Breast epithelium (tissue), 3 donors: ENCODE data around the gene BATF2.

Source experiments
- POLR2A ChIP-seq: fragments of 450-650 bp; IDR thresholded peaks from one replicate; pipeline ENCODE4 v1.6.1; 2016; ENCODE audit warnings: antibody characterized with exemption, mild to moderate bottlenecking, moderate library complexity
- POLR2AphosphoS5 ChIP-seq, 3 donors: sonication (generic); formaldehyde crosslinking; IDR thresholded peaks; one replicate each; pipeline ENCODE4 v1.6.1; 2017; ENCODE audit warnings: antibody characterized with exemption in 3 of 3
- TF ChIP-seq, protein P1 (sequence below), 3 donors: fragments of 450-650 bp; IDR thresholded peaks; one replicate each; pipeline ENCODE4 v1.5.1; 2016 to 2017; ENCODE audit warnings: antibody characterized with exemption in 3 of 3, mild to moderate bottlenecking in 3 of 3, moderate library complexity in 3 of 3

- TF ChIP-seq, protein P1, sequence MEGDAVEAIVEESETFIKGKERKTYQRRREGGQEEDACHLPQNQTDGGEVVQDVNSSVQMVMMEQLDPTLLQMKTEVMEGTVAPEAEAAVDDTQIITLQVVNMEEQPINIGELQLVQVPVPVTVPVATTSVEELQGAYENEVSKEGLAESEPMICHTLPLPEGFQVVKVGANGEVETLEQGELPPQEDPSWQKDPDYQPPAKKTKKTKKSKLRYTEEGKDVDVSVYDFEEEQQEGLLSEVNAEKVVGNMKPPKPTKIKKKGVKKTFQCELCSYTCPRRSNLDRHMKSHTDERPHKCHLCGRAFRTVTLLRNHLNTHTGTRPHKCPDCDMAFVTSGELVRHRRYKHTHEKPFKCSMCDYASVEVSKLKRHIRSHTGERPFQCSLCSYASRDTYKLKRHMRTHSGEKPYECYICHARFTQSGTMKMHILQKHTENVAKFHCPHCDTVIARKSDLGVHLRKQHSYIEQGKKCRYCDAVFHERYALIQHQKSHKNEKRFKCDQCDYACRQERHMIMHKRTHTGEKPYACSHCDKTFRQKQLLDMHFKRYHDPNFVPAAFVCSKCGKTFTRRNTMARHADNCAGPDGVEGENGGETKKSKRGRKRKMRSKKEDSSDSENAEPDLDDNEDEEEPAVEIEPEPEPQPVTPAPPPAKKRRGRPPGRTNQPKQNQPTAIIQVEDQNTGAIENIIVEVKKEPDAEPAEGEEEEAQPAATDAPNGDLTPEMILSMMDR (IDR thresholded peaks at IDR 0.05), result no peak
- TF ChIP-seq POLR2AphosphoS5 (IDR thresholded peaks at IDR 0.05) (no peak), POLR2A (no peak)
These were observed 24.2 kb upstream of the BATF2 start for GRCh38 chr11:65021003-65021402.
